ENCODE data around the gene PHKG1. TPM values are rescaled to one million over a fixed set of nuclear protein-coding genes. Genes with fewer than 3 reads are reported as not detected.

Gene PHKG1
- 0.19 to 0.58 TPM (median 0.26 TPM) in 5 replicates for total RNA-seq (2022; extraction: Qiagen RNA extraction)

DNA sequence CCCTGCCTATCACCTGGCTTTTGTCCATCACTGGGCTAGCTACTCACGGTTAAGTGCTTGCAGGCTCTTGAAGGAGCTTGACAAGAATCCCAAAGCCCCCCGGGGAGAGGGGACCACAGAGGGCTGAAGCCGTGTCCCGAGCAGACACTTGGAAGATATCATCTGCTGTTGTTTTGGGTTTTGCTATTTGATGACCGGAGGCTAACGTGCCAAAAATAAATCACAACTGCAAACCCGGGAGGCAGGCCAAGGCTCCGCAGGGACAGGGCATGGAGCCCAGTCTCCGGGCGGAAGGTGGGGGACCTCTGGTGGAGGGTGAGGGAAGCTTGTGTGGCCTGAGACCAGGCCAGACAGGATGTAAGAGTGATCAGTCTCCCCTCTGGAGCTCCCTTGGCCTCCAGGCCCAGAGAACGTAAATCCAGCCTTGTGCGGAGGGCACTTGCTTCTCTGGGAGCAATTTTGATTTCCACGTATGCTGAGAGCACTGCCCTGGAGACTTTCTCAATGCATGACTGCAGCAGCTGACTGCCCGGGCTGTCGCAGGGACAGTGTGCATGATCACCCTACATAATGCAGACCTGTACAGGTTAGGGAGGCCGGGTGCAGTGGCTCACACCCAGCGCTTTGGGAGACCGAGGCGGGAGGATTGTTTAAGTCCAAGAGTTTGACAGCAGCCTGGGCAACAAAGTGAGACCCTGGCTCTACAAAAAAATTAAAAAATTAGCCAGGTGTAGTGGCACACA lies at the start of gene PHKG1:
Gene PHKG1 (minus strand): TSS at position 164 of the 743 bp plus-strand sequence. CDS start 4,011 bp downstream, outside the sequence.

DNA sequence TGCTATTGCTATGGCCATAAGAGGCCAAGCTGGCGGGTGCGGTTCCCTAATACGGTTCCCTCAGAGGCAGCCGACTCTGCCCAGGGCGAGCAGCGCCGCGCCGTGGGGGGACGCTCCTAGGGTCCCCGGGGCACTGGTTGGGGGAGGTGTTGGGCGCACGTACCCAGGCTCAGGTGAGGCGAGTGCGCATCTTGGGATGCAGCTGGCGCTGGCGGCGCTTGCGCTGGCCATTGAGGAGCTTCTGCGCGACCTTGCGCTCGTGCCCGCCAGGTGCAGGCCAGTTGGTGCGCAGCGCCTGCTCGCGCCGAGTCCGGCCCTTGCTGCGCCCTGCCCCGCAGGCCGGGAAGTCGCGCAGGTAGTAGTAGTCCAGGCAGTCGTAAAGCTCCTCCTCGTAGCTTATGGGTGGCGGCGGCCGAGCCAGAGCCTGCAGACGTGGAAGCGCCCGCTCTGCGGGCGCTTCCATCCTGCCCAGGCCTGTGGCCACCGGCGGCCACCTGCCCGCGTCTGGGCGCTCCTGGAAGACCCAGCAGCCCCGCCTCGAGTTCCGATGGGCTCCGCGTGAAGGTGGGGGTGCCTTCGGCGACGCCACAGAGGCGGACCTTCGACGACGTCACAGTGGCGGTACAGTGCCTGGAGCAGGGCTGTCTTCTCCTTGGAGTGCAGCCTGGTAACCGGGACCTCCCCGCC lies 23.2 kb upstream of the PHKG1 start, which contains the start of gene NUPR2:
Gene NUPR2 (minus strand): TSS at position 566 of the 687 bp plus-strand sequence. CDS start 103 bp downstream, at position 463.

DNA sequence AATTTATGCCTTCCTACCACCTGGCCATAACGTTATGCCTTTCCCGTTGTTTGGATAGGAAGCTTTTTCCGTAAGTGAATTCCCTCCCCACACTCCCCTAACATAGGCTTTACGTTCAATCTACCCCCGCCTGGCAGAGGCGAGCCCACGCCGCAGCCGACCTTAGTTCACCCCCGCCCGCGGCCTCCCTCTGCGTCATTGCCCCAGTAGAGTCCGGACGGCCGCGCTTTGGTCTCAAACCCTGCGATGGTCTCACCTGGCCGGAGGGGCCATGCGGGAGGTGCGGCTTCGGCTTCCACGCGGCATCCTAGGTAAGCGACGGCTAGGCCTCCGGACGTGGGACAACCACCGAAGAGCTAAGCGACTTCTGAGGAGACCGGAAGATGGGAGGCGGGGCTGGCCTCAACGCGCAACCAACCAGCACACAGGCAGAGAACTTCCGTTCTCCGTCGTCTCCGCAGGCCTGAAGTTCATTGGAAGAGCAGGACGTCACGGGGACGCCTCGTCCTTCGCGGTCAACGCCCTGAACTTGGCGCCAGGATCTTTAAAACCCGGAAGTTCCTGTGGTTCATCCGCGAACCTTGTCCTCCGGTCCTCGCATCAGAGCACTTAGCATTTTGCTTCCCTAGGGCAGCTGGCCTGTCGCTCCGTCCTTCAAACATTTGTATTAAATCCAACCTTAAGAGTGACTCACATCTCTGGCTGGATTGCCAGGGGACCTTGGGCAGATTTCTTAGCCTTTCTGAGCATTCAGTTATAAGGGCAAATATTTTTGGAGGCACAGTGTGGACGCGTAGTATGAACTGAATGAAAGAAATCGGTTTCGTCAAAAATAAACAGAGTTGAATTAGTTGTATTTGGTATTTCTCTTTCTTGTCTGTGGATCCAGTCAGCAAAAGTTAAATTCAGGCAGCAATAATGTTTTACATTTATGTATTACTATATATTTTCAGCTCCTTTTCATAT lies 13.6 kb upstream of the PHKG1 start, which contains the start of gene CHCHD2:
Gene CHCHD2 (minus strand): TSS at position 369 of the 966 bp plus-strand sequence. CDS start 63 bp downstream, at position 306.

DNA sequence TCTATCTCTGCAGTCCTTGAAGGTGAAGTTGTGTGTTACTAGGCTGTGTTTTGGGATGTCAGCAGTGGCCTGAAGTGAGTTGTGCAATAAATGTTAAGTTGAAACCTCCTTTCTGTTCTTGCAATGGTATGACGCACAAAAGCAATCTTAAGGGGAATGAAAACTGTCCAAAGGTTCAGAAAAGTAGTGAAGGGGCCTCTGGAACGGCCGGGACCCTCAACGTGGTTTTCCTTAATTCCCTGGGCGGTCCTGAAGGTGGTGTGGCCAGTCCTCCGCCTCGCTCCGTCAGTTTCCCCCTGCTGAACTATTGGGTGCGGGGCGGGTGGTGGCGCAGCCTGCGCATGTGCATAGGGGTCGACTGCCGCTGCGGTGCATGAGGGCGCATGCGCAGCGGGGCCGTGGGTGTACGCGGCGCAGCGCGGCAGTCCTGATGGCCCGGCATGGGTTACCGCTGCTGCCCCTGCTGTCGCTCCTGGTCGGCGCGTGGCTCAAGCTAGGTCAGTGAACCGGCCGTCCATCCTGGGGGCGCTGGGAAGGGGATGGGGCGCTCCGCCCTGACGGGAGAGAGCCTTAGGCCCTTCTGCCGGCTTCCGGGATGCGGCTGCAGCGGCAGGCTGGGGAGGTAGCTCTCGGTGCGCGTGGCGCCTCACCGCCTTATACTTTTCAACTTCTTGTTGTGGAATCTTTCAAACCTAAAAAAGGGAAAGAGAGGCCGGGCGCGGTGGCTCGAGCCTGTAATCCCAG lies 28.7 kb downstream of the PHKG1 start, which contains the start of gene SUMF2:
Gene SUMF2 (plus strand): TSS at position 405 of the 744 bp plus-strand sequence. CDS start 26 bp downstream, at position 431.

DNA sequence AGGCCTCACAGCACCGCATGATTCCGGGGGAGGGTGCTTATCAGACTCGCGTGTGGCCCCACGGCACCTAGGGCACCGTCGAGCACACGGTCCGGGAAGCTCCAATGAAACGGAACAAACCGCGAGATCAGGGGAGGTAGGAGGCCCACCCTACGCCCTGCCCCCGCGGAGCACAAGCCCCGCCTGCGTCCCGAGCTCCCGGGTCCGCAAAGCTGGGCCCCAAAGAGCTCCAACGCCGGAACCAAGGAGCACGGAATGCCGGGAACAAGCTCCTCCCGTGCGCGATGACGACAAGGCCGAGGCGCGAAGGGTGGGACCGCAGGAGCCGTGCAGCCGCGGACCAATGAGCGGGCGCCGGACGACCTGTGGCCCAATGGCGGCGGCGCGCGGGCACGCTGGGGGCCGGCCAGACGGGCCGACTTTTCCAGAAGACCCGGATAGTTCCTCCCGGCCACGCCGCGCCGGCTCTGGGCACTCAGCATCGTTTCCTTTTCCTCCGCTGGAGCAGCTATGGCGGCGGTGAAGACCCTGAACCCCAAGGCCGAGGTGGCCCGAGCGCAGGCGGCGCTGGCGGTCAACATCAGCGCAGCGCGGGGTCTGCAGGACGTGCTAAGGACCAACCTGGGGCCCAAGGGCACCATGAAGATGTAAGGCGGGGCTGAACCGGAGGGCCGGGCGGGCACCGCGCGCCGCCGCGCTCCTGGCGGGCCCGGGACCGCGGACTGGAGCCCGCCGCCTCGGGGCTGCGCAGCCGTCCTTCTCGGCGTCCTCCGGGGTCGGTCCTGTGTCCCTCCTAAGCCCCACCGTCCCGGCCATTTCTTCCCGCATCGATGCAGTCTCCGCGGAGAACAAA lies 41.2 kb downstream of the PHKG1 start, which contains the start of the genes CCT6A and PSPH:
Gene CCT6A (plus strand): TSS at position 427 of the 853 bp plus-strand sequence. CDS start 84 bp downstream, at position 511.
Gene PSPH (minus strand): TSS at position 106 of the 853 bp plus-strand sequence. CDS start 30,232 bp downstream, outside the sequence.

Other genes with a start within 250 kb of the PHKG1 start
- not detected in 5 replicates for gene SEPTIN14, start 230.2 kb downstream of the PHKG1 start, total RNA-seq (2022; extraction: Qiagen RNA extraction)
- gene ZNF713, start 205.5 kb downstream of the PHKG1 start, total RNA-seq (2022; extraction: Qiagen RNA extraction), result 0.49 to 1.2 TPM (median 0.56 TPM) in 5 replicates
- 25.4 to 30.7 TPM (median 28.8 TPM) in 5 replicates for gene MRPS17, start 141.1 kb downstream of the PHKG1 start, total RNA-seq (2022; extraction: Qiagen RNA extraction)
- 41.4 to 58.0 TPM (median 49.2 TPM) in 5 replicates for gene NIPSNAP2, start 128.4 kb downstream of the PHKG1 start, total RNA-seq (2022; extraction: Qiagen RNA extraction)
- gene PSPH, start 41.5 kb downstream of the PHKG1 start, total RNA-seq (2022; extraction: Qiagen RNA extraction), result 21.3 to 25.7 TPM (median 21.9 TPM) in 5 replicates
- 251 to 287 TPM (median 264 TPM) in 5 replicates for gene CCT6A, start 41.2 kb downstream of the PHKG1 start, total RNA-seq (2022; extraction: Qiagen RNA extraction)
- gene SUMF2, start 28.7 kb downstream of the PHKG1 start, total RNA-seq (2022; extraction: Qiagen RNA extraction), result 106 to 116 TPM (median 114 TPM) in 5 replicates
- 584 to 726 TPM (median 696 TPM) in 5 replicates for gene CHCHD2, start 13.5 kb upstream of the PHKG1 start, total RNA-seq (2022; extraction: Qiagen RNA extraction)
- gene NUPR2, start 23.5 kb upstream of the PHKG1 start, total RNA-seq (2022; extraction: Qiagen RNA extraction), result not detected in 5 replicates

Measured in A549 treated with Mapracorat at 1 μM for 4 hours (cell line).